GM20000 (cell line): ENCODE data around the gene PRKCB.

ENCODE experiments used
- DNase-seq: peaks from one replicate; pipeline ENCODE4 v3.0.0; 2012; ENCODE audit warnings: low spot score
- TF ChIP-seq, protein P1 (sequence below): IDR thresholded peaks from 2 replicates; pipeline ENCODE4 v1.5.1; 2012; ENCODE audit warnings: mild to moderate bottlenecking, control low read depth; ENCODE audit errors: extremely low read depth, missing control alignments

The PRKCB gene

DNA sequence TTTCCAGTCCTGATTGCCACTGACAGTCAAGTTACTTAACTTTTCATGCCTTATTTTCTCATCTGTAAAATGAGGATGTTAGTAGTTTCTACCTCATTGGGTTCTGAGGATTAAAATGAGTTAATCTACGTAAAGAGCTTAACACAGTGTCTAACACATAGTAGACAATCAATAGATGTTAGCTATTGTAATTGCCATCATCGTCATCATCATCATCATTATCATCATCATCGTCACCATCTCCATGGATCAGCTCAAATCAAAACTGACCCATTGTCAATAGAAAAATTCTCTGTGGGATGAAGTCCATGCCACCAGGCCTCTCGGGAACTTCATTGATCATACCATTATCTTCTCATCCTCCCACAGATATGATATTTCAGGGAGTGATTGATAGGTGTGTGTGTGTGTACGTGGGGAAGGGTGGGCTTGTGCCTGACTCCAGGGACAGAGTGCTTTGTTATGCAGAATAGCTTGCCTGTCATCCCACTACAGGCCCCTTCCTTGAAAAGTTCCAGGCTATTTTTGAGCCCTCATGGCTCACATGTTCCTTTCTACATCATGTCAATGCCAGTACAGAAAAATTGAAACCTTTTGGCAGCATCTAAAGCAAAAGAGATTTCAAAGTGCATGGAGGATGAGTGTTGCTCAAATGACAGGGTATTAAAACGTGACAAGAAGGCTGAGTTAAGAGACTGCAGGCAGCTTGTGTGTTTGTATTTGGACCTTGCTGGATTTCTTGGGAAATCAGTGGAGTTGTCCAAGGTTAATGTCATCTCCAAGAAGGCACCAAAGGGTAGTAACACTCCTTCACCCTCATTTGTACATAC lies 133.9 kb downstream of the PRKCB start:
- TF ChIP-seq, protein P1, sequence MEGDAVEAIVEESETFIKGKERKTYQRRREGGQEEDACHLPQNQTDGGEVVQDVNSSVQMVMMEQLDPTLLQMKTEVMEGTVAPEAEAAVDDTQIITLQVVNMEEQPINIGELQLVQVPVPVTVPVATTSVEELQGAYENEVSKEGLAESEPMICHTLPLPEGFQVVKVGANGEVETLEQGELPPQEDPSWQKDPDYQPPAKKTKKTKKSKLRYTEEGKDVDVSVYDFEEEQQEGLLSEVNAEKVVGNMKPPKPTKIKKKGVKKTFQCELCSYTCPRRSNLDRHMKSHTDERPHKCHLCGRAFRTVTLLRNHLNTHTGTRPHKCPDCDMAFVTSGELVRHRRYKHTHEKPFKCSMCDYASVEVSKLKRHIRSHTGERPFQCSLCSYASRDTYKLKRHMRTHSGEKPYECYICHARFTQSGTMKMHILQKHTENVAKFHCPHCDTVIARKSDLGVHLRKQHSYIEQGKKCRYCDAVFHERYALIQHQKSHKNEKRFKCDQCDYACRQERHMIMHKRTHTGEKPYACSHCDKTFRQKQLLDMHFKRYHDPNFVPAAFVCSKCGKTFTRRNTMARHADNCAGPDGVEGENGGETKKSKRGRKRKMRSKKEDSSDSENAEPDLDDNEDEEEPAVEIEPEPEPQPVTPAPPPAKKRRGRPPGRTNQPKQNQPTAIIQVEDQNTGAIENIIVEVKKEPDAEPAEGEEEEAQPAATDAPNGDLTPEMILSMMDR, result no peak
- DNase-seq, result no peak

DNA sequence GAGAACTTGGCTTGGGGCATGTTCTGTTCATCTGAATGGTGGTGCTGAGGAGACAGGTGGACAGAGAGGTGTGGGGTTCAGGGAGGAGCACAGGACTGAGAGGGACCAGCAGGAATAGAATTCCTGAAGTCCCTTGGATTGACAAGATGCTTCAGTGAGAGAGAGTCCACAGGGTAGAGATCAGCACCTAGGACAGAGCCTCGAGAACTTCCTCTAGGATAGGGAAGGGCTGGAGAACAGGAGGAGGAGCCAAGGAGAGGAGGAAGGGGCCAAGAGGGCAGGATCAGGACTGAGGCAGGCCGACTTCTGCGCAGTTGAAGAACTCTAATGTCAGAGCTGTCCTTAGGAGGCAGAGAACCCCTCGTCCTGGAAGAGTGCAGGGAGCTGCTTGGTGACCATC lies 138.4 kb downstream of the PRKCB start:
- DNase-seq, result no peak

DNA sequence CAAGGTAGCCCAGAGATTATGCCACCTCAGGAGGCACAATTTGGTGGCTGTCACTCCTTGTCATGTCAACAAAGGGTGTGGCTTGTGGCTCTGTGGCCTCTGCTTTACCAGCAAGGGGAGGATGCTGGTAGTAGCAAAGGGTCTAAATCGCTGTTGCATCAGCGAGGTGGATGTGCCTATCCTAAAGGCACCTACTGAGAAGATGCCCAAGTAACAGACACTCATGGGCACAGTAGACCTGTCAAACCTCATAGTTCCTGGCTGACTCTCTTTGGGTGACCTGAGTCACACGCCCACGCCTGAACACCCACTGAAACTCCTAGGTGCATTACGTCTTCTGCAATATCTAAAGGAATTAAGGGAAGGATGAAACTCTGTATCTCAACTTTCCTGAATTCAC lies 139.5 kb downstream of the PRKCB start:
- TF ChIP-seq, protein P1, result no peak
- no peak for DNase-seq

More for the DNA sequence above, 138.4 kb downstream of the PRKCB start:
- TF ChIP-seq, protein P1, result no peak

DNA sequence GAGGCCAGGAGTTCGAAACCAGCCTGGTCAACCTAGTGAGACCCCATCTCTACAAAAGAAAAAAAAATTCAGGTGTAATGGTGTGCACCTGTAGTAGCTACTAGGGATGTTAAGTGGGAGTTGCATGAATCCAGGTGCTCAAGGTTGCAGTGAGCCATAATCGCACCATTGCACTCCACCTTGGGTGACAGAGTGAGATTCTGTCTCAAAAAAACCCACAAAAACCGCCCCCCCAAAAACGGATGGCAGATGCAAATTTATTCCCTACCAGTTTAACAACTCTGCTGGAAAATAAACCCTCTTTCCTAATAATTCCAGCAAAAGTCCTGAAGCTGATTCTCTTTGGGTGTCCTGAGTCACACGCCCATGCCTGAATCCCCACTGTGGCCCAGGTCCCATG lies 140.3 kb downstream of the PRKCB start:
- DNase-seq, result no peak
- TF ChIP-seq, protein P1, result no peak

DNA sequence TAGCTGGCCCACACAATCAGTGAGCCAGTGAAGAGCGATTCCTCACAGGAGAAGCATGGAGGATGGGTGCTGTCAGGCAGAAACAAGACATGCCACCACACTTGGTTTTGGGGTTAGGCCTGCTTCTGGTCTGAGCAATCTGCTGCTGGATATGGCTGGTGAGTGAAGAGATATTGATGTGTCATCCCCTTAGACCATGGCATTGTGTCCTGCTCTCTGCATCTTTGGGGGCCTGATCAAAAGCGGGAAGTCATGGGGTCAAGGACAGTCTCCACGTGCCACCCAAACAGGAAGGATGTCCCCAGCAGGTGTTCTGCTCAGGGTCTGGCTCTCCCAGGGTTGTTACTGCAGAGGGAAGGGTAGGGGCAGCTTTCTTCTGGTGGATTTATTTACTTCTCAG lies 140.7 kb downstream of the PRKCB start:
- TF ChIP-seq, protein P1, result no peak
- DNase-seq, result no peak

DNA sequence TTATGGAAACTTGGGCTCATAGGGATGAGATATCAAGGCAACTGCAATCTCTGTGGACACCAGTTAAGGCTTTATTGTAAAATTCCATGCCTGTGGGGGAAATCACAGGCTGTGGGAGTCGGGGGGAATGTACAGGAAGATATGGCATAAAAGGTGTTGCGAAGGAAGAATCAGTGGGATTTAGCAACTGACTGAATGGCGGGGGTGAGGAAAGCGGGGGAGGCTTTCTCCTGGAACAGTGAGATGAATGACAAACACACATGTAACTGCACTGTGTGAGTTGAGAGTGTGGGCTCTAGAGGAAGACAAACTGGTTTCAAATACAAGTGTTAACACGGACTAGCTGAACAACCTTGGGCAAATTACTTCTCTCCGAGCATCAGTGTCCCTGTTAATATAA lies 143.7 kb downstream of the PRKCB start:
- DNase-seq, result no peak
- TF ChIP-seq, protein P1, result no peak

DNA sequence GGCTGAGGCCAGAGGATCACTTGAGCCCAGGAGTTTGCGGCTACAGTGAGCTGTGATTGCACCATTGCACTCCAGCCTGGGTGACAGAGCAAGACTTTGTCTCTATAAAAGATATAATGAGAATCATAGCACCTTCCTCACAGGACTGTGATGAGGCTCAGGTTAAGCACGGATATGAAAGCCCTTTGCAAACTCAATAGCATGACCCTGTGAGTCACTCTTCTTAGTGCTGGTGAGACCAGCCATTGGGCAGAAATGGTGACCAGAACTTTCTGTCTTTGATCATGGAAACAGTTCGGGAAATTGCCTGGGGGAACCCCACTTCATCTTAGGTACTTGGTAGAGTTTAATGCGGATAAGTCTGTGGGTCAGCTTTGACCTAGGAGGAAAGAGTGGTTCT lies 144.2 kb downstream of the PRKCB start:
- TF ChIP-seq, protein P1, result no peak
- DNase-seq, result no peak
